PC-3 (cell line): ENCODE data around the gene SLC17A8.

Experiments used
- EZH2 ChIP-seq: fragments of 300-600 bp; sonication (generic); IDR thresholded peaks from one replicate; pipeline ENCODE4 v1.6.1; 2017; ENCODE audit warnings: antibody characterized with exemption, mild to moderate bottlenecking, low read length; ENCODE audit not compliant: unreplicated experiment
- EZH2phosphoT487 ChIP-seq: fragments of 300-600 bp; sonication (generic); IDR thresholded peaks from 2 replicates; pipeline ENCODE4 v1.6.1; 2018; ENCODE audit warnings: mild to moderate bottlenecking, antibody characterized with exemption, low read length, borderline replicate concordance
- TF ChIP-seq, protein P1 (sequence below): fragments of 300-600 bp; sonication (generic); conservative IDR thresholded peaks from 2 replicates; pipeline ENCODE4 v1.5.1; 2017; ENCODE audit warnings: antibody characterized with exemption, low read depth, mild to moderate bottlenecking, low read length

DNA sequence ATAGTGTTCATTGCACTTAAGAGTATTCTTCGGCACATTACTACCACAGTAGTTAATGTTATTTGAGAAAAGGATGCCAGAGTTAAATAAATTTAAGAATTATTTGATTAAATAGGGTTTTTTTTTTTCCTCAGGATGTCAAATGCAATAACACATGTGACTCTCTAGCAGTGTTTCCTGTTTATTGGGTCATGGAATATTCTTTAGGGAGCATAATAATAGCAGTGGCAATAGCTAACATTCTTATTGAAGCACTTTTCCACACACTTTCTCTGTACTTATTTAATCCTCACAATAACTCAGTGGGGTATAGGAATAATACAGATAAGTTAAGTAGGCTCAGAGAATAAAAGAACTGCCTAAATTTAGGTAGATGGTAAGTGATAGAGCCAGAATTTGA, 45.6 kb upstream of the SLC17A8 start:
- TF ChIP-seq, protein P1, sequence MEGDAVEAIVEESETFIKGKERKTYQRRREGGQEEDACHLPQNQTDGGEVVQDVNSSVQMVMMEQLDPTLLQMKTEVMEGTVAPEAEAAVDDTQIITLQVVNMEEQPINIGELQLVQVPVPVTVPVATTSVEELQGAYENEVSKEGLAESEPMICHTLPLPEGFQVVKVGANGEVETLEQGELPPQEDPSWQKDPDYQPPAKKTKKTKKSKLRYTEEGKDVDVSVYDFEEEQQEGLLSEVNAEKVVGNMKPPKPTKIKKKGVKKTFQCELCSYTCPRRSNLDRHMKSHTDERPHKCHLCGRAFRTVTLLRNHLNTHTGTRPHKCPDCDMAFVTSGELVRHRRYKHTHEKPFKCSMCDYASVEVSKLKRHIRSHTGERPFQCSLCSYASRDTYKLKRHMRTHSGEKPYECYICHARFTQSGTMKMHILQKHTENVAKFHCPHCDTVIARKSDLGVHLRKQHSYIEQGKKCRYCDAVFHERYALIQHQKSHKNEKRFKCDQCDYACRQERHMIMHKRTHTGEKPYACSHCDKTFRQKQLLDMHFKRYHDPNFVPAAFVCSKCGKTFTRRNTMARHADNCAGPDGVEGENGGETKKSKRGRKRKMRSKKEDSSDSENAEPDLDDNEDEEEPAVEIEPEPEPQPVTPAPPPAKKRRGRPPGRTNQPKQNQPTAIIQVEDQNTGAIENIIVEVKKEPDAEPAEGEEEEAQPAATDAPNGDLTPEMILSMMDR, result no peak
- no peak for TF ChIP-seq EZH2phosphoT487
- no peak for TF ChIP-seq EZH2
